Keratinocyte (primary cell): ENCODE results near the gene SMO. TPM values are rescaled to one million over a fixed set of nuclear protein-coding genes. Genes with fewer than 3 reads are reported as not detected.

Experiments used
- DNase-seq: peaks from one replicate; pipeline ENCODE4 v3.0.0-alpha.2; 2011; ENCODE audit warnings: low read depth, missing footprints, low spot score
- FAIRE-seq: peaks from 2 replicates; lab custom pipeline; 2011; peaks lifted over from hg19 to GRCh38; lab: Jason Lieb, UNC
- H2AFZ ChIP-seq: 2 replicates; pipeline ENCODE4 v1.6.0; 2012; ENCODE audit warnings: low read length, control low read depth, inconsistent platforms; ENCODE audit not compliant: control insufficient read depth
- H3K27ac ChIP-seq: 2 replicates; pipeline ENCODE4 v1.5.1; 2011; ENCODE audit warnings: low read length; ENCODE audit not compliant: control insufficient read depth, insufficient read depth
- H3K27me3 ChIP-seq: 3 replicates; pipeline ENCODE4 v1.6.0; 2011; ENCODE audit warnings: low read length; ENCODE audit not compliant: control insufficient read depth, insufficient read depth; ENCODE audit errors: extremely low read depth
- H3K36me3 ChIP-seq, 2 experiments: 2 replicates in 1 of 2; 3 replicates in 1 of 2; pipeline ENCODE4 v1.5.1; 2011; ENCODE audit warnings: low read length in 2 of 2, mild to moderate bottlenecking in 1 of 2; ENCODE audit not compliant: control insufficient read depth in 2 of 2, insufficient read depth in 2 of 2; ENCODE audit errors: extremely low read depth in 1 of 2
- H3K4me1 ChIP-seq: 3 replicates; pipeline ENCODE4 v1.5.1; 2011; ENCODE audit warnings: low read length; ENCODE audit not compliant: control insufficient read depth, insufficient read depth; ENCODE audit errors: extremely low read depth
- H3K4me2 ChIP-seq: 3 replicates; pipeline ENCODE4 v1.6.0; 2011; ENCODE audit warnings: low read depth, low read length; ENCODE audit not compliant: control insufficient read depth, insufficient read depth; ENCODE audit errors: extremely low read depth
- H3K4me3 ChIP-seq, 3 experiments: fragments of 200-600 bp in 1 of 3; sonication (generic) in 1 of 3; 2 replicates in 2 of 3; 3 replicates in 1 of 3; pipeline ENCODE4 v1.5.1; 2011 to 2016; ENCODE audit warnings: low read length in 3 of 3, mild to moderate bottlenecking in 3 of 3, control low read depth in 2 of 3, inconsistent platforms in 1 of 3, low read depth in 1 of 3, mixed read lengths in 1 of 3, mixed run types in 1 of 3, moderate library complexity in 1 of 3; ENCODE audit not compliant: control insufficient read depth in 2 of 3, insufficient read depth in 2 of 3; ENCODE audit errors: extremely low read depth in 1 of 3
- H3K79me2 ChIP-seq: 2 replicates; pipeline ENCODE4 v1.6.0; 2012; ENCODE audit warnings: low read length; ENCODE audit not compliant: control insufficient read depth, insufficient read depth
- H3K9ac ChIP-seq: 3 replicates; pipeline ENCODE4 v1.6.0; 2011; ENCODE audit warnings: low read length; ENCODE audit not compliant: control insufficient read depth, insufficient read depth; ENCODE audit errors: extremely low read depth
- H3K9me1 ChIP-seq: 3 replicates; pipeline ENCODE4 v1.6.0; 2011; ENCODE audit warnings: low read length; ENCODE audit not compliant: control insufficient read depth, insufficient read depth; ENCODE audit errors: extremely low read depth
- H3K9me3 ChIP-seq: 2 replicates; pipeline ENCODE4 v1.5.1; 2012; ENCODE audit warnings: low read depth, low read length; ENCODE audit not compliant: control insufficient read depth
- H4K20me1 ChIP-seq: 3 replicates; pipeline ENCODE4 v1.6.0; 2011; ENCODE audit warnings: low read length; ENCODE audit not compliant: control insufficient read depth, insufficient read depth; ENCODE audit errors: extremely low read depth
- EZH2 ChIP-seq: IDR thresholded peaks from one replicate; pipeline ENCODE4 v1.6.1; 2012; ENCODE audit warnings: inconsistent platforms, mild to moderate bottlenecking, low read length, moderate library complexity
- dilution Hi-C: fragments of 300-500 bp; cut with MboI; formaldehyde crosslinking; loops from one replicate; pipeline ENCODE4 v1.7.0; 2020; ENCODE audit warnings: low sequenced_read_pairs; ENCODE audit not compliant: extremely low pct_ligation_motif_present
- polyA plus RNA-seq, 5 experiments: library from polyadenylated mRNA; depleted of rRNA in 3 of 5; stranded (reverse) in 3 of 5; stranded (forward) in 1 of 5; unstranded in 1 of 5; fragments of >200 nt; gene quantifications; 1 replicate in 1 of 5; 2 replicates in 3 of 5; 3 replicates in 1 of 5; pipeline versions ENCODE4 v1.2.1 to v1.2.3, GENCODE V29; 2011 to 2012; ENCODE audit warnings: missing spikeins in 2 of 5, low read depth in 1 of 5, low replicate concordance in 1 of 5
- TF ChIP-seq, protein P1 (sequence below), 3 experiments: IDR thresholded peaks in 1 of 3; conservative IDR thresholded peaks in 1 of 3; optimal IDR thresholded peaks in 1 of 3; 2 replicates in 2 of 3; 3 replicates in 1 of 3; pipeline versions ENCODE3 to v1.5.1; 2011; ENCODE audit warnings: low read length in 3 of 3, mild to moderate bottlenecking in 3 of 3, moderate library complexity in 2 of 3, control low read depth in 1 of 3, inconsistent platforms in 1 of 3; ENCODE audit not compliant: insufficient read depth in 2 of 3; ENCODE audit errors: extremely low read depth in 1 of 3

Gene SMO
- polyA plus RNA-seq, 1 donor (not counting 4 experiments of a cell fraction or from before 2014, with no cell fraction given), result 3.9 TPM

DNA sequence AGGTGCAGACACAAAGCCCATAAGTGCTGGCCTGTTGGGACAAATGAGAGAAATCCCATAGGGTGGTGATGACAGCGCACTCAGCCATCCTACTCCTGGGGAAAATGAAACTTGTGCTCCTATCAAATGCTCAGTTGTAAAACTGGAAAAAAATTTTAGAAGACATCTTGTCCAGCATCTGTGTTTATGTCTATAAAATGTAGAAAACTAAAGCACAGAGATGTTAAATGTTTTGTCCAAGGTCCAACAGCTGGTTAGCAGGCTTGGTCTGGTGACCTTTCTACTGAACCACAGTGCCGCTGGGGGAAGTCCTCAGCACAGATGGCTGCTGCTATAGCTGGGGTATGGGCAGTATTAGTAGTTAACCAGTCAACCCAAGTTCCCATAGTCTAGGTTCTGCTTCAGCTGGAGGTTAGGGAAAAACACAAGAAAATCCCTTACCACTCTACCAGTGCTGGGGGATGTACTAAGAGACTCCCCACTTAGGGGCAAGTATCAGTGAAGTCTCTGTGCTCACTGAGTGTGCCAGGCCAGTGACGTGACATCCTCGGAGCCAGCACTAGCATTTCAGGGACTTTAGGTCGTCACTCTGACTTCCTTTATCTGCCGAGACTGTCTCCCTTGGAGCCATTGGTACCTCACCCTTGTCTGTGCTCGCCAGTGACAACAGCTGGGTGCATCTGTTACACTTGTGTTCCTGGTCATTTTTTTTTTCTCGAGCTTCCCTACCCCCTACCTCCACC is 42.0 kb upstream of the SMO start:
- Histone ChIP-seq H3K4me1 (peaks cover 4% of the 10 kb centered on the region), H3K27ac (no peak overlapping the region), H4K20me1 (no peaks in the 10 kb centered on the region), H3K4me3 (no peak overlapping the region), H3K9me3 (no peaks in the 10 kb centered on the region), H3K4me2 (no peak overlapping the region), H3K79me2 (no peaks in the 10 kb centered on the region), H2AFZ (no peak overlapping the region), H3K36me3 (no peaks in the 10 kb centered on the region), H3K27me3 (peaks cover 42% of the 10 kb centered on the region), H3K9ac (no peak overlapping the region), H3K9me1 (no peaks in the 10 kb centered on the region)
- DNase-seq, result no peak
- dilution Hi-C loops, result no loop called here
- no peak for FAIRE-seq
- TF ChIP-seq, protein P1, sequence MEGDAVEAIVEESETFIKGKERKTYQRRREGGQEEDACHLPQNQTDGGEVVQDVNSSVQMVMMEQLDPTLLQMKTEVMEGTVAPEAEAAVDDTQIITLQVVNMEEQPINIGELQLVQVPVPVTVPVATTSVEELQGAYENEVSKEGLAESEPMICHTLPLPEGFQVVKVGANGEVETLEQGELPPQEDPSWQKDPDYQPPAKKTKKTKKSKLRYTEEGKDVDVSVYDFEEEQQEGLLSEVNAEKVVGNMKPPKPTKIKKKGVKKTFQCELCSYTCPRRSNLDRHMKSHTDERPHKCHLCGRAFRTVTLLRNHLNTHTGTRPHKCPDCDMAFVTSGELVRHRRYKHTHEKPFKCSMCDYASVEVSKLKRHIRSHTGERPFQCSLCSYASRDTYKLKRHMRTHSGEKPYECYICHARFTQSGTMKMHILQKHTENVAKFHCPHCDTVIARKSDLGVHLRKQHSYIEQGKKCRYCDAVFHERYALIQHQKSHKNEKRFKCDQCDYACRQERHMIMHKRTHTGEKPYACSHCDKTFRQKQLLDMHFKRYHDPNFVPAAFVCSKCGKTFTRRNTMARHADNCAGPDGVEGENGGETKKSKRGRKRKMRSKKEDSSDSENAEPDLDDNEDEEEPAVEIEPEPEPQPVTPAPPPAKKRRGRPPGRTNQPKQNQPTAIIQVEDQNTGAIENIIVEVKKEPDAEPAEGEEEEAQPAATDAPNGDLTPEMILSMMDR (optimal IDR thresholded peaks at IDR 0.05 in 1 of 3, IDR thresholded peaks at IDR 0.05 in 1 of 3, conservative IDR thresholded peaks at IDR 0.05 in 1 of 3; ENCODE audit: extremely low read depth in 1 of 3, insufficient read depth in 2 of 3, low read length in 3 of 3), result no peak
- no peak for TF ChIP-seq EZH2

DNA sequence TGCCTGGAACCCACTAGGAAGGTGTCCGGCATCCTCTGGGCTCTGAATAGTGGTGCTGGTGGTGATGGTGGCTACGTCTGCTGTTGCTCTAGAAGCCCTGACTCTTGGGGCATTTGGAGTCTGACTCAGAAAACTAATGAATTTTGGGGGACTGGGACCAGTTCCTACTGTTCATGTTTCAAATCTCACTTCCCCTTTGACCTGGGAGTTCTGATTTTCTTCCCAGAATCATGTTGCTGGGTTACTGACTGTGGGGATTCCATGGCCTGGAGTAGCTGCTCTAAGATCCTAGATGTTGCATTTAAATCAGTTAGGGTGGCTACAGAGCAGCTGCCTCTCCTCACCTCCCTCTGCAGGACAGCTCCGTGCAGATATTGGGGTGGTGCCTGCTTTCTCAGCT is 40.7 kb upstream of the SMO start:
- no peaks in the 10 kb centered on the region for H3K9me3 ChIP-seq
- no peaks in the 10 kb centered on the region for H4K20me1 ChIP-seq
- FAIRE-seq (no peak), DNase-seq (no peak)
- no peak overlapping the region for H2AFZ ChIP-seq
- H3K9me1 ChIP-seq, result no peaks in the 10 kb centered on the region
- dilution Hi-C loops, result no loop called here
- no peak overlapping the region for H3K4me3 ChIP-seq
- no peak overlapping the region for H3K9ac ChIP-seq
- H3K27ac ChIP-seq, result no peak overlapping the region
- TF ChIP-seq EZH2, result no peak
- TF ChIP-seq, protein P1 (optimal IDR thresholded peaks at IDR 0.05 in 1 of 3, IDR thresholded peaks at IDR 0.05 in 1 of 3, conservative IDR thresholded peaks at IDR 0.05 in 1 of 3; ENCODE audit: extremely low read depth in 1 of 3, insufficient read depth in 2 of 3, low read length in 3 of 3), result no peak
- no peak overlapping the region for H3K4me2 ChIP-seq
- peaks cover 42% of the 10 kb centered on the region for H3K27me3 ChIP-seq
- no peaks in the 10 kb centered on the region for H3K79me2 ChIP-seq
- peaks cover 4% of the 10 kb centered on the region for H3K4me1 ChIP-seq
- H3K36me3 ChIP-seq, result no peaks in the 10 kb centered on the region
